Measurements from ENCODE around the gene CYP19A1.

The CYP19A1 gene

GRCh38 chr15:51212909-51213308 lies 125.5 kb downstream of the CYP19A1 start:
- no peaks in the 10 kb centered on the region for H3K27me3 ChIP-seq (replicated peaks; ENCODE audit: control insufficient read depth, insufficient read depth, low read length)
- no peak for TF ChIP-seq CTCF (IDR thresholded peaks at IDR 0.05; ENCODE audit: insufficient read depth, low read length, poor library complexity, severe bottlenecking)
- no peaks in the 10 kb centered on the region for H3K36me3 ChIP-seq (ENCODE audit: control insufficient read depth, insufficient read depth, low read length)
- H3K4me3 ChIP-seq (replicated peaks; ENCODE audit: low read depth, low read length): no peak overlapping the region
- no peak for DNase-seq (ENCODE audit: extremely low read depth, insufficient read length)

- no peaks in the 10 kb centered on the region for H3K36me3 ChIP-seq (ENCODE audit: control insufficient read depth, insufficient read depth, low read length)
- DNase-seq (ENCODE audit: extremely low read depth, insufficient read length): no peak
- H3K27me3 ChIP-seq (replicated peaks; ENCODE audit: control insufficient read depth, insufficient read depth, low read length): no peaks in the 10 kb centered on the region
- no peak for TF ChIP-seq CTCF (IDR thresholded peaks at IDR 0.05; ENCODE audit: insufficient read depth, low read length, poor library complexity, severe bottlenecking)
- no peak overlapping the region for H3K4me3 ChIP-seq (replicated peaks; ENCODE audit: low read depth, low read length)
Observed at GRCh38 chr15:51212239-51212638, 126.2 kb downstream of the CYP19A1 start.

- H3K36me3 ChIP-seq (ENCODE audit: control insufficient read depth, insufficient read depth, low read length): no peaks in the 10 kb centered on the region
- no peak for TF ChIP-seq CTCF (IDR thresholded peaks at IDR 0.05; ENCODE audit: insufficient read depth, low read length, poor library complexity, severe bottlenecking)
- no peak for DNase-seq (ENCODE audit: extremely low read depth, insufficient read length)
- no peaks in the 10 kb centered on the region for H3K27me3 ChIP-seq (replicated peaks; ENCODE audit: control insufficient read depth, insufficient read depth, low read length)
- H3K4me3 ChIP-seq (replicated peaks; ENCODE audit: low read depth, low read length): no peak overlapping the region
Observed at GRCh38 chr15:51205050-51205975, 133.1 kb downstream of the CYP19A1 start.

GRCh38 chr15:51203797-51204196 lies 134.6 kb downstream of the CYP19A1 start:
- no peak for DNase-seq (ENCODE audit: extremely low read depth, insufficient read length)
- H3K4me3 ChIP-seq (replicated peaks; ENCODE audit: low read depth, low read length): no peak overlapping the region
- no peak for TF ChIP-seq CTCF (IDR thresholded peaks at IDR 0.05; ENCODE audit: insufficient read depth, low read length, poor library complexity, severe bottlenecking)

GRCh38 chr15:51202783-51203182 lies 135.6 kb downstream of the CYP19A1 start:
- Histone ChIP-seq H3K27me3 (replicated peaks; ENCODE audit: control insufficient read depth, insufficient read depth, low read length) (peaks cover 3% of the 10 kb centered on the region), H3K36me3 (ENCODE audit: control insufficient read depth, insufficient read depth, low read length) (no peaks in the 10 kb centered on the region), H3K4me3 (replicated peaks; ENCODE audit: low read depth, low read length) (no peak overlapping the region)
- no peak for TF ChIP-seq CTCF (IDR thresholded peaks at IDR 0.05; ENCODE audit: insufficient read depth, low read length, poor library complexity, severe bottlenecking)
- DNase-seq (ENCODE audit: extremely low read depth, insufficient read length): no peak

More at GRCh38 chr15:51203797-51204196, 134.6 kb downstream of the CYP19A1 start:
- Histone ChIP-seq H3K27me3 (replicated peaks; ENCODE audit: control insufficient read depth, insufficient read depth, low read length) (peaks cover 2% of the 10 kb centered on the region), H3K36me3 (ENCODE audit: control insufficient read depth, insufficient read depth, low read length) (no peaks in the 10 kb centered on the region)

Measured in GM06990 (cell line).